GM20431 (cell line): ENCODE results near the gene KIF1A.
"Not testable (repeated sequence)": the region's sequence is repeated elsewhere in the genome, so short reads cannot be mapped to it uniquely, and the experiment has no call there.

Experiments used
- in situ Hi-C: fragments of 300-500 bp; cut with MseI, MboI; formaldehyde crosslinking; loops from one replicate; pipeline ENCODE4 v1.15.0; 2020; ENCODE audit warnings: low sequenced_read_pairs; ENCODE audit not compliant: unreplicated experiment

Gene KIF1A

DNA sequence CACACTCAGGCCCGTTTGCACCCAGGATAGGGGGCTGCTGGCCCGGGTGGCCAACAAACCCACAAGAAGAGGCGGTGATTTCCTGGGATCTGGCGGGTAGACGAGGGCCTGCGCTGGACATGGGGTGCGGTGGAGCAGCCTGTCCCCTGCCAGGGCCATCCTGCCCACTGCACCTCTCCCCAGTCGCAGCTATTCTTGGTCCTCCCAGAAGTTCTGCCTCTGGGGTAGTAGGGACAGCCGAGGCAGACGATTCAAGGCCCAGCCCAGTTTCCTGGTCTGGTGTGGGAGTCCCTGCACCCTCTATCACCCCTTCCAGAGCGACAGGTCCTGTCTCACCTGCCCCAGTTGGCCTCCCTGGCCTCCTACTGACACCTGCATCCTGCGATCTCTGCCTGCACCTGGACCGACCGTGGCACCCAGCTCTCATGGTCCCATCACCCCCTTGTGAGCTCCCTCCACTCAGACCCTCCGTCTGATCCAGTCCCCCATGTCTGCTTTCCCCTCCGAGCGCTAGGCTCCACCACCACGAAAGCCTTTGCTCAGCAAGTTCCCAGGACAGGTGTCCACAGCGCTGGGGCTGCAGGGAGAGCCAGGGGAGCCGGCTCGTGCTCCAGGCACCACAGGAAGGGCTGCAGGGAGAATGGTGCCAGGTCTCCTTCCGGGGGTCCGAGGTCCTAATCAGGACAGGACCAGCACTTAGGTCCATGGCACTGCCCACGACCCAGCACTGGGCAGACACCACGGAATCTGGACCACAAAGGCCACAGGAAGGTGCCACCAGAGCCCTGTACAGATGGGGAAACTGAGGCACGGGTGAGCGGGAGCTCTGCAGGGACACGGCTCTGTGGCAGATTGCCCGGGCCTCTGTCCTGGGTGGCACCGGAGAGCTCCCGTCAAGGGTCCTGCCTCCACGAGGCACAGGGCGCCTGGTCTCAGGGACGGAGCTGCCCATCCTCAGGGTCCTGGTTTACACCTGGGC, 127.1 kb downstream of the KIF1A start:
- in situ Hi-C loops: not testable (repeated sequence)

- in situ Hi-C loops: not testable (repeated sequence)
These were observed 128.2 kb downstream of the KIF1A start, which contains the start of gene AQP12A for GRCh38 chr2:240691631-240692420. AQP12A (plus strand) TSS chr2:240691866; CDS start chr2:240691914, 48 bp downstream.

GRCh38 chr2:240691075-240691427, 129.0 kb downstream of the KIF1A start:
- in situ Hi-C loops: not testable (repeated sequence)

DNA sequence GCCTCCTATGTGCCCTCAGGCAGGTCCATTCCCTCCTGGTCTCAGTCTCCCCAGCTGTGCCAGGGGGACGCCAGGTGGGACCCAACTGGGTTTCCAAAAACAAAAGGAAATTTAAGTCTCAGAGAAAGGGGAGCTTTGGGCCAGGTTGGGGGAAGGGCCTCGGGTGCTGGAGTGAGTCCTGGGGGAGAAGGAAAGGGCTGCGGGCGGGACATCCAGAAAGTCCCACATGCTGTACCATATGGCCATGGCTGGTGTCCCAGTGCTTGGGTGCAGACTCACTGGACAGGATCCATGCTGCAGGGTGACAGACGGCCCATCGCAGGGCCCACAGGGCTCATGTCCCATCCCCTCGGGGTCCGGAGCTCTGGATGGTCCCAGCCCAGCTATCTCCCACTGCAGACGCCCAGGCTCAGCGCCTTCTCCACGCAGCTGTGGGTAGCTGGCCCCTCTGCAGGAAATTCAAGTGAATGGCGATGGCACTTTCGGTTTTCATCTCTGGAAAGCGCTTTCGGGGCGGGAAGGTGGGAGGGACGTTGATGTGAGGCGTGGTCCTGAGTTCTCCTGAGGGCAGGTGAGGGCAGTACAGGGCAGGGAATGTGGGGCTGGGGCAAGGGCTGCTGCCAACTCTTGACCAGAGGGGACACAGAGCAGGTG, 129.5 kb downstream of the KIF1A start:
- in situ Hi-C loops: not testable (repeated sequence)

DNA sequence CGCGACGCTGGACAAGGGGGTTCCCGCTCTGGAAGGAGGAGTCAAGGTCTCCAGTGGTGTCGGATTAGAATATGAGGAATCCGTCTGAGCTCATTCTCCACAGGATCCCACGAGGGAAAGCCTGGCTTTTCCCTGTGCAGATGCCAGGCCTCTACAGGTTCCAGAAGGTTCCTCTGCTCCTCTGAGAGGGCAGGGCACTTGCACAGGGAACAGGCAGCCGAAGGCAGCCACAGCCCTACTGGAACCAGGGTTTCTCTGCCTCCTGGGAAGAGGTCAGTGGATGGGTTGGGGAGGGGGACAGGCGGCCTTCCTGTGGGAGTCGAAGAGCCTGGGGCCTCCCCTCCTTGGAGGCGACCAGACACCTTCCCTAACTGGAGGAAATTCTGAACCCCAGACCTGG, 130.0 kb downstream of the KIF1A start:
- in situ Hi-C loops: no loop called here

DNA sequence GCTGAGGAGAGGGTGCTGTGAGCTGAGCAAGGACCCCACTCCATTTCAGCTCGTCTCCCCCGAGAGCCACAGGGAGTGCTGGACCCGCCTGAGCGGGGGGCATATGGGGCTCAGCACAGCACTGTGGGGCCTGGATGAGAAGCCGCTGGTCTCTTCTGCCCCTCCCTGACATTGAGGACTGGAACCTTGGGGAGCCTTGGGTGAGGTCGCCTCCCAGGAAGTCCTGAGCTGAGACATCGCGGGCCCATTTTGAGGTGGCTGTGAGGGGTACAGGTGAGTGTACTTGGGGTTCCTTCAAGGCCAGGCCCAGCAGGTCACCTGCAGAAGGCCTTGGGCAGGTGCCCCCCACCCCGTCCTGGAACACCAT, 131.5 kb downstream of the KIF1A start:
- in situ Hi-C loops: no loop called here

GRCh38 chr2:240687741-240688552, 132.1 kb downstream of the KIF1A start:
- in situ Hi-C loops: no loop called here

DNA sequence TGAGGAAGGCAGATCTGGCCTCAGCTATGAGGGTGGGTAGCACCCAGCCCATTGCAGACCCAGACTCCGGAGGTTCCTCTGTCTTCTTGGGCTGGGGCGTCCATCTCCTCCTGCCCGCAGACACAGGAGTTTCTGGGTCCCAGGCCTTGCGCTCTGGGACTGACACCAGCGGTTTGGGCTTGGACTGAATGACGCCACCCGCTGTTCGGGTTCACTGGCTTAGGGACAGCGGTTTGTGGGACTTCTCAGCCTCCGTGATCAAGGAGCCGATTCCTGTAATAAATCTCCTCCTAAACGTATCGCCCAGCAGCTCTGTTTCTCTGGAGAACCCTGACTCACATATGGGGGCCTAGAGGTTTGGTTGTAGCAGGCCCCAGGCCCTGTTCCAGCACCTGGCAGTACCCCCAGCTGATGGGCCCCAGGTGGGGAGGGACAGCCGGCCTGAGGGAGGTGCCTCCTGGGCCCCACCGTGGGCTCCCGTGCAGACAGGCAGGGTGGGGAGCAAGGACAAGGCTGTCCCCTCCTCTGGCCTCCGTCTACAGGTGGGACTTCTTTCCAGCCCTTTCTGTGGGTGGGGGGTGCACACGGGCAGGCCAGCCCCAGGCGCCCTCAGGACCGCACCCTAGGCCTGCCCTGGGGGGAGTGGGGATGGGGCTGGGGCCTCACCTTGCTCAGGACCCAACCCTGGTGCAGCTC, 132.8 kb downstream of the KIF1A start:
- in situ Hi-C loops: no loop called here

GRCh38 chr2:240686460-240686859, 133.6 kb downstream of the KIF1A start:
- in situ Hi-C loops: no loop called here

- in situ Hi-C loops: no loop called here
These were observed 134.1 kb downstream of the KIF1A start for GRCh38 chr2:240685771-240686371.

DNA sequence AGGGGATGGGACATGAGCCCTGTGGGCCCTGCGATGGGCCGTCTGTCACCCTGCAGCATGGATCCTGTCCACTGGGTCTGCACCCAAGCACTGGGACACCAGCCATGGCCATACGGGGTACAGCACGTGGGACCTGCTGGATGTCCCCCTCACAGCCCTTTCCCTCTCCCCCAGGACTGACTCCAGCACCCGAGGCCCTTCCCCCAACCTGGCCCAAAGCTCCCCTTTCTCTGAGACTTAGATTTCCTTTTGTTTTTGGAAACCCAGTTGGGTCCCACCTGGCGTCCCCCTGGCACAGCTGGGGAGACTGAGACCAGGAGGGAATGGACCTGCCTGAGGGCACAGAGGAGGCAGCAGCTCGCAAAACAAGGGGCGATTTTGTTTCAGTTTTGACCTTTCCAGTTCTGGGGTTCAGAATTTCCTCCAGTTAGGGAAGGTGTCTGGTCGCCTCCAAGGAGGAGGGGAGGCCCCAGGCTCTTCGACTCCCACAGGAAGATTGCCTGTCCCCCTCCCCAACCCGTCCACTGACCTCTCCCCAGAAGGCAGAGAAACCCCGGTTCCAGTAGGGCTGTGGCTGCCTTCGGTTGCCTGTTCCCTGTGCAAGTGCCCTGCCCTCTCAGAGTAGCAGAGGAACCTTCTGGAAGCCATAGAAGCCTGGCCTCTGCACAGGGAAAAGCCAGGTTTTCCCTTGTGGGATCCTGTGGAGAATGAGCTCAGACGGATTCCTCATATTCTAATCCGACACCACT, 135.9 kb downstream of the KIF1A start:
- in situ Hi-C loops: not testable (repeated sequence)

GRCh38 chr2:240683329-240683979, 136.6 kb downstream of the KIF1A start:
- in situ Hi-C loops: not testable (repeated sequence)

- in situ Hi-C loops: not testable (repeated sequence)
These were observed 137.4 kb downstream of the KIF1A start, which contains the start of gene AQP12B for GRCh38 chr2:240682431-240683224. AQP12B (minus strand) TSS chr2:240682885; CDS start chr2:240682837, 48 bp downstream.

GRCh38 chr2:240680185-240680584, 139.8 kb downstream of the KIF1A start:
- in situ Hi-C loops: not testable (repeated sequence)

- in situ Hi-C loops: not testable (repeated sequence)
These were observed 141.1 kb downstream of the KIF1A start for GRCh38 chr2:240678909-240679308.

DNA sequence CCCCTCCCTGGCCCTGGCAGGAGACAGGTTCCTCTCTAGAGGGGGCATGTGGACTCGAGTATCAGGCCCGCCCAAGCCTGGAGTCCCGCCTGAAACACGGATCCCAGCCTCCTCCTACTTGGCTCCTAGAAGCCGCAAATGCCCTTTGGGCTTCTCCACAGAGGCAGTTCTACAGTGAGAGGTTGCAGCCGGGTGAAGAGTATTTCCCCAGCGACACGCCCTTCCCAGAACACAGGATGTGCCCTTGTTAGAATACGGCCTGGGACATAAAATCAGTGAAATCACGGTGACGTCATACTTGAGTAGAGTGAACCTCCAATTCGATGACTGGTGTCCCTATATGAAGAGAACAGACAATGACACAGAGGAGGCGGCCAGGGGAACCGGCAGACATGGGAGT, 142.0 kb downstream of the KIF1A start:
- in situ Hi-C loops: not testable (repeated sequence)

DNA sequence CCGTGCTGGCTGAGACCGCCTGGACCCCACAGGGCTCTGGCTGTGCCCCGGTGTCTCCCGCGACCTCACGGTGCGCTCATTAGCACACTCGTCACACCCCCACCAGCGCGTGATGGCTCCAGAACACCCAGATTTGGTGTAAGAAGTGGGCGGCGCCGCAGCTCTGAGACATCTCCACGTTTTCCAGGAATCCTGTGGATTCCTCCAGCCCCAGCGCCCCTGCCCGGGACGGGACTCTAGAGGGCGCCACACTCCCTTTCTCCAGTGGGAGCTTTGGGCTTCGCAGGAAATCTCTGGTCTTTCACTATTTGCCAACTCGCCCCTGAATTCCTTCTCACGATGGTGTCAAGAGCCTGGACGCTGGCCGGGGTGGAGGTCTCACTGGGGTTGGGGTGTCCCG, 144.7 kb downstream of the KIF1A start:
- in situ Hi-C loops: not testable (repeated sequence)
